Heart left ventricle (tissue), 16 donors: ENCODE results near the gene GLT1D1. TPM values are rescaled to one million over a fixed set of nuclear protein-coding genes. Genes with fewer than 3 reads are reported as not detected.
"Not testable (repeated sequence)": the region's sequence is repeated elsewhere in the genome, so short reads cannot be mapped to it uniquely, and the experiment has no call there.

Experiments
- ATAC-seq, 4 donors: fragments of 200-7000 bp; cut with Tn5 transposase; one replicate each; pipeline ENCODE4 v1.9.1; 2020 to 2022; ENCODE audit warnings: moderate library complexity in 4 of 4, mild to moderate bottlenecking in 3 of 4, moderate number of reproducible peaks in 1 of 4
- DNase-seq, 5 donors: peaks; one replicate each; pipeline ENCODE4 v3.0.0-alpha.2; 2020
- H3K27ac ChIP-seq, 12 donors: fragments of 200-600 bp; sonication (generic) in 4 of 12; one replicate each; pipeline versions ENCODE4 v1.5.0 to v1.8.0; 2016 to 2022; ENCODE audit warnings: mild to moderate bottlenecking in 2 of 12
- H3K27me3 ChIP-seq, 9 donors: fragments of 200-600 bp; sonication (generic) in 2 of 9; one replicate each; pipeline versions ENCODE4 v1.5.1 to v1.8.0; 2016 to 2022; ENCODE audit warnings: mild to moderate bottlenecking in 3 of 9
- H3K36me3 ChIP-seq, 9 donors: fragments of 200-600 bp; sonication (generic) in 2 of 9; one replicate each; pipeline versions ENCODE4 v1.5.0 to v1.8.0; 2018 to 2022; ENCODE audit warnings: mild to moderate bottlenecking in 2 of 9
- H3K4me1 ChIP-seq, 12 donors: fragments of 200-600 bp; sonication (generic) in 4 of 12; one replicate each; pipeline versions ENCODE4 v1.5.0 to v1.8.0; 2016 to 2022; ENCODE audit warnings: mild to moderate bottlenecking in 3 of 12
- H3K4me3 ChIP-seq, 12 donors: fragments of 200-600 bp; sonication (generic) in 4 of 12; one replicate each; pipeline versions ENCODE4 v1.5.0 to v1.8.0; 2017 to 2022; ENCODE audit warnings: mild to moderate bottlenecking in 9 of 12, moderate library complexity in 4 of 12
- H3K9me3 ChIP-seq, 12 donors: fragments of 200-600 bp; sonication (generic) in 4 of 12; one replicate each; pipeline versions ENCODE4 v1.5.0 to v1.8.0; 2016 to 2022; ENCODE audit warnings: mild to moderate bottlenecking in 1 of 12
- POLR2A ChIP-seq, 2 donors: fragments of 450-650 bp; IDR thresholded peaks; one replicate each; pipeline ENCODE4 v1.6.1; 2017; ENCODE audit warnings: antibody characterized with exemption in 2 of 2, mild to moderate bottlenecking in 2 of 2, moderate library complexity in 2 of 2
- WGBS, 4 donors: extraction: QIAGEN DNeasy Blood & Tissue Kit in 2 of 4; methylation state at CpG; one replicate each; pipeline versions ENCODE4 v1.1.5 to v1.1.7; 2013 to 2018; 5-methylcytosine and 5-hydroxymethylcytosine counted together
- intact Hi-C, 10 donors: fragments of 100-400 bp; cut with DNase I; formaldehyde crosslinking; loops; one replicate each; pipeline versions ENCODE4 v1.11.1 to v1.14.2; 2022
- polyA plus RNA-seq, 2 donors: library from polyadenylated mRNA; stranded (reverse); fragments of 200-250 nt; gene quantifications; one replicate each; pipeline ENCODE4 v1.2.3, GENCODE V29; 2013
- total RNA-seq, 9 donors: library from RNA; depleted of rRNA in 2 of 9; stranded (reverse); fragments of >200 nt in 2 of 9; fragmentation: NEBNext Ultra II Directional in 3 of 9; extraction: Animal tissue kit (Norgen Biotek cat#: 25700) in 3 of 9; gene quantifications; one replicate each; pipeline versions ENCODE4 v1.1.0 to v1.2.4, GENCODE V29; 2016 to 2023
- TF ChIP-seq, protein P1 (sequence below), 12 donors: fragments of 200-600 bp; sonication (generic) in 4 of 12; IDR thresholded peaks; one replicate each; pipeline versions ENCODE4 v1.5.0 to v1.8.0; 2018 to 2022; ENCODE audit warnings: antibody characterized with exemption in 12 of 12, mild to moderate bottlenecking in 5 of 12
- donor health status: ischemic (EF 13 %, LVEDD 7.1; RV severe dilation, severe dysfunction).
- donor health status: healthy with polysubstance abuse.
- donor health status: DM: no; HTN: yes; CAD: no.
- donor health status: DM: no; HTN: no; CAD: no.
- donor health status: ischemic (EF 25% LVEDD 6.9; RV normal size, moderate dysfunction).
- donor health status: ischemic (EF 25% LVEDD 5.7; RV mildly dilated, moderate dysfunction).
- donor health status: healthy.
- donor health status: DM: yes; HTN: yes; CAD: no.
- donor health status: ischemic (EF 35%, LVEDD 5.7; RV mildly dilated, moderate dysfunction).
- donor health status: nonischemic (EF 11% LVEDD 7.7; RV severe dilation, severe dysfunction).
- donor health status: DM: yes; HTN: yes; CAD: no.
- donor health status: PGD.
- donor health status: ischemic (EF 29% LVEDD 5.4; RV normal size, mild dysfunction).
- donor health status: nonischemic (EF 23%, LVEDD 6.1; RV moderate dilation, normal function).

The GLT1D1 gene
- total and polyA plus RNA-seq, 11 donors = 0.11 to 2.3 (median 0.38) TPM

DNA sequence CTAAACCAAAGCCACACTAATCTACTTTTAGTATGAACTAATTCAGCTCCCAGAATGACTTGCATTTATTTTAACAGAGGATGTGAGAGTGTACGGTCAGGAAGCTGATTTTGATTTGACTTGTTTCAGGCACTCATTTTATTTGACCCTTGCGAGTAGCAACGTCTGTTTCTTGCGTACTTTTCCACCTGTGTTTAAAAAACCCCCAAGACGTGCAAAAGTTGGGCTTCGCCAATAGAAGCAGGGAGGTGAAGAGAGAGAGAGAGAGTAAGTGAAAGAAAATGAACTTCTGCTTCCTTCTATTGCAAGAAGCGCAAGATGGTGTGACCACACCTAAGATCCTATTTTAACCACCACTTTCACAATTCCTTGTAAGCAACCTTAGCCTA lies 22.8 kb upstream of the GLT1D1 start:
- intact Hi-C loops = no loop called here
- no peak overlapping the region for H3K4me3 ChIP-seq
- no peaks in the 10 kb centered on the region for H3K27me3 ChIP-seq
- WGBS, 4 donors = 73 to 83% (median 80%) methylated on average over 7 of the region's 7 CpGs
- peak in 1 of 4 donors; percentile 48 for ATAC-seq
- no peaks in the 10 kb centered on the region for H3K36me3 ChIP-seq
- TF ChIP-seq POLR2A (IDR thresholded peaks at IDR 0.05) = no peak
- TF ChIP-seq, protein P1, sequence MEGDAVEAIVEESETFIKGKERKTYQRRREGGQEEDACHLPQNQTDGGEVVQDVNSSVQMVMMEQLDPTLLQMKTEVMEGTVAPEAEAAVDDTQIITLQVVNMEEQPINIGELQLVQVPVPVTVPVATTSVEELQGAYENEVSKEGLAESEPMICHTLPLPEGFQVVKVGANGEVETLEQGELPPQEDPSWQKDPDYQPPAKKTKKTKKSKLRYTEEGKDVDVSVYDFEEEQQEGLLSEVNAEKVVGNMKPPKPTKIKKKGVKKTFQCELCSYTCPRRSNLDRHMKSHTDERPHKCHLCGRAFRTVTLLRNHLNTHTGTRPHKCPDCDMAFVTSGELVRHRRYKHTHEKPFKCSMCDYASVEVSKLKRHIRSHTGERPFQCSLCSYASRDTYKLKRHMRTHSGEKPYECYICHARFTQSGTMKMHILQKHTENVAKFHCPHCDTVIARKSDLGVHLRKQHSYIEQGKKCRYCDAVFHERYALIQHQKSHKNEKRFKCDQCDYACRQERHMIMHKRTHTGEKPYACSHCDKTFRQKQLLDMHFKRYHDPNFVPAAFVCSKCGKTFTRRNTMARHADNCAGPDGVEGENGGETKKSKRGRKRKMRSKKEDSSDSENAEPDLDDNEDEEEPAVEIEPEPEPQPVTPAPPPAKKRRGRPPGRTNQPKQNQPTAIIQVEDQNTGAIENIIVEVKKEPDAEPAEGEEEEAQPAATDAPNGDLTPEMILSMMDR (IDR thresholded peaks at IDR 0.05) = no peak
- H3K4me1 ChIP-seq = peaks cover 0 to 25% (median 0%) of the 10 kb centered on the region in 12 donors
- peaks cover 0 to 7% (median 0%) of the 10 kb centered on the region in 12 donors for H3K9me3 ChIP-seq
- H3K27ac ChIP-seq = peak overlapping the region in 1 of 12 donors; percentile 44
- DNase-seq = no peak

DNA sequence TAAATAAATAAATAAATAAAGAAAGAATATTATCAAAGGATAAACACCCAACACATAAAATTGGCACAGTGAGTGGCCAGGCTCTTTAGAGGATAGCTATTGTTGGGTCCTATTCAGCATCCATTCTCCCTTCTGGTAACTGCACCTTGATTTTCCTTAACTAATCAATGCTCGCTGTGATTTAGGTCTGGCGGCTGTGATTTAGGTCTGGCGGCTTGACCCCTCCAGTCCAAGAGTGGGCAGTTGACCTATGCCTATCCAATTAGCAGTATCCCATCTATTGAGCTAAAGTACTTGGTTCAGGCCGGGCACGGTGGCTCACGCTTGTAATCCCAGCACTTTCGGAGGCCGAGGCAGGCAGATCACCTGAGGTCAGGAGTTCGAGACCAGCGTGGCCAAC lies 19.9 kb upstream of the GLT1D1 start:
- Histone ChIP-seq H3K9me3 (no peaks in the 10 kb centered on the region), H3K36me3 (no peaks in the 10 kb centered on the region), H3K4me1 (peaks cover 0 to 25% (median 0%) of the 10 kb centered on the region in 12 donors), H3K4me3 (no peak overlapping the region), H3K27ac (no peak overlapping the region), H3K27me3 (no peaks in the 10 kb centered on the region)
- intact Hi-C loops = no loop called here
- ATAC-seq = no peak
- TF ChIP-seq, protein P1 (IDR thresholded peaks at IDR 0.05) = no peak
- TF ChIP-seq POLR2A (IDR thresholded peaks at IDR 0.05) = no peak
- DNase-seq = no peak
- WGBS, 4 donors = 94 to 98% (median 96%) methylated on average over 10 of the region's 10 CpGs

DNA sequence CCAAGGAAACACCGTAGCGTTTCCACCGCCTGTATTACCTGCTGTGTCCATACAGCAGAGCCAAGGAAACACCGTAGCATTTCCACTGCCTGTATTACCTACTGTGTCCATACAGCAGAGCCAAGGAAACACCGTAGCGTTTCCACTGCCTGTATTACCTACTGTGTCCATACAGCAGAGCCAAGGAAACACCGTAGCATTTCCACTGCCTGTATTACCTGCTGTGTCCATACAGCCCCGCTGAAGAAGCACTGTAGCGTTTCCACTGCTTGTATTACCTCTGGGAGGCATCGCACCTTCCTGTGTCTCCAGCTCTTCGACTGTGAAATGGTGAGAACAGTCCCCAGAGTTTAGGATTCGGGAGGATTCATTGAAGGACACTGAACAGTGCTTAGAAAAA lies 13.4 kb upstream of the GLT1D1 start:
- H3K9me3 ChIP-seq, DNase-seq, ATAC-seq, H3K36me3 ChIP-seq, H3K27ac ChIP-seq, intact Hi-C loops, H3K27me3 ChIP-seq, H3K4me3 ChIP-seq: not testable (repeated sequence)
- WGBS, 4 donors = 72 to 84% (median 72%) methylated on average over 12 of the region's 12 CpGs
- H3K4me1 ChIP-seq = peaks cover 0 to 25% (median 0%) of the 10 kb centered on the region in 12 donors

DNA sequence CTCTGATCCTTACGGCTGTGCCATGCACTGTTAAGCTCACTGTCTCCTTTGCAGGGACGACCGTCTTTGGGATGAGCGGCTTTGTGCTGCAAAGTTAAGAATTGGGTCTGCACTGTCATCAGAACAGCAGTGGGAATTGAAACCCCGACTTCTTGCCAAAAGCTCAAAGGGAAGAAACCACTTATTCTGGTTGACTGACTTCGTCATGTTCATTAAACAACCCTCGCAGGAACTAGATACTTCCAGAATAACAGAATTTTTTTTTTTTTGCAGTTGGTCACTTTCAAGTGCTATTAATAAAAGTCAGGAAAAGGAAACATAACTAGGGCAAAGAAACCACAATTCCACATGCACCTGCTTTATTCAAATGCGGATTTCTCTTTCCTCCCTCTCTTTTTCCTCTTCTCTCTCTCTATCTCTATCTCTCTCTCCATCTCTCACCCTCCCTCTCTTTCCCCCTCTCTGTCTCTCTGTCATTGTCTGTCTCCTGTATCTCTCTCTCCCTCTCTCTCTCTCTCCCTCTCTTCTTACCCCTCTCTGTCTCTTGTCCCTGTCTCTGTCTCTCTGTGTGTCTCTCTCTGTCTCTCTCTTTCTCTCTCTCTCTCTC lies 12.3 kb upstream of the GLT1D1 start:
- TF ChIP-seq POLR2A (IDR thresholded peaks at IDR 0.05) = no peak
- TF ChIP-seq, protein P1 (IDR thresholded peaks at IDR 0.05) = no peak
- Histone ChIP-seq H3K27ac (no peak overlapping the region), H3K36me3 (no peaks in the 10 kb centered on the region), H3K27me3 (peaks cover 0 to 9% (median 0%) of the 10 kb centered on the region in 9 donors), H3K4me3 (no peak overlapping the region), H3K4me1 (peaks cover 0 to 25% (median 0%) of the 10 kb centered on the region in 12 donors), H3K9me3 (no peaks in the 10 kb centered on the region)
- peak in 1 of 4 donors; percentile 47 for ATAC-seq
- 49 to 52% (median 49%) methylated on average over 8 of the region's 8 CpGs for WGBS, 4 donors
- intact Hi-C loops = no loop called here
- DNase-seq = no peak

DNA sequence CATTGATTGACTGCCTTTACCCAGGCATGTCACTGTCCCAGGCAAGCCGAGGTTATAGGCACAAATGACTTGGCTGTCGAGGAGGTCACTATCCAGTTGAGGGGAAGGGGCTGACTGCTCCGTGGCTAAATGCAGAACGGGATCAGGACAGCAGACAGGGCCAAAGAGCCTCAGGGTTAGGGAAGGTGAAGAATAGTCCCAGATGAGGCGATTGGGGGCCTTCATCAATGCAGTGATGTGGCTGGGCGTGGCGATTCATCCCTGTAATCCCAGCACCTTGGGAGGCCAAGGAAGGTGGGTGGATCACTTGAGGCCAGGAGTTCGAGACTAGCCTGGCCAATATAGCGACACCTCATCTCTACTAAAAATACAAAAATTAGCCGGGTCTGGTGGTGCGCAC lies 10.7 kb upstream of the GLT1D1 start:
- intact Hi-C loops = no loop called here
- H3K27ac ChIP-seq = no peak overlapping the region
- ATAC-seq (no peak), DNase-seq (no peak)
- WGBS, 4 donors = 86 to 95% (median 88%) methylated on average over 8 to 11 of the region's 11 CpGs
- no peaks in the 10 kb centered on the region for H3K36me3 ChIP-seq
- H3K9me3 ChIP-seq = no peaks in the 10 kb centered on the region
- peaks cover 0 to 9% (median 0%) of the 10 kb centered on the region in 9 donors for H3K27me3 ChIP-seq
- peaks cover 0 to 25% (median 0%) of the 10 kb centered on the region in 12 donors for H3K4me1 ChIP-seq
- TF ChIP-seq POLR2A (IDR thresholded peaks at IDR 0.05) = no peak
- TF ChIP-seq, protein P1 (IDR thresholded peaks at IDR 0.05) = no peak
- no peak overlapping the region for H3K4me3 ChIP-seq
